Measurements from ENCODE around the gene MYO9A. TPM values are rescaled to one million over a fixed set of nuclear protein-coding genes. Genes with fewer than 3 reads are reported as not detected.
"Not testable (repeated sequence)": the region's sequence is repeated elsewhere in the genome, so short reads cannot be mapped to it uniquely, and the experiment has no call there.

Gene MYO9A
- polyA plus RNA-seq, 1 donor = 12.0 TPM

DNA sequence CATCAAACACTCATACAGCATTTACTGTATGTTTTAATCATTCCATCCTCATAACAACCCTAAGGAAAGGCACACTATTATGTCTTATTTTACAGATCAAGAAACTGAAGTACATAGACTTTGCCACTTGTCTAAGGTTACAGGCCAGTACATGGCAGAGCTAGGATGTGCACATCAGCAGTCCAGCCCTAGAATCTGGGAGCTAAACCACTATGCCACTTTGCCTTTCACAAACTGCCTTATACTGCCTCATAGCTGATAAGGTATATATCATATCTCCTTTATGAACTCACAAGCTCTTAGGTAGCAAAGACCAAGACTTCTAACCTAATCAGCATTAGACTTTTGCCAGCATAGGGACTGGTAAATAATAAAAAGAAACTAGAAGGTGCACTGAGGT lies 49.1 kb downstream of the MYO9A start:
- Histone ChIP-seq H3K4me3 (ENCODE audit: low read length) (no peak overlapping the region), H3K36me3 (ENCODE audit: control insufficient read depth, insufficient read depth, low read length) (no peaks in the 10 kb centered on the region), H3K4me1 (ENCODE audit: control insufficient read depth, insufficient read depth, low read length) (peaks cover 3% of the 10 kb centered on the region), H3K9me3 (ENCODE audit: control insufficient read depth, low read depth, low read length) (no peaks in the 10 kb centered on the region), H3K27ac (ENCODE audit: low read length) (no peak overlapping the region), H3K27me3 (ENCODE audit: control insufficient read depth, insufficient read depth, low read length) (no peaks in the 10 kb centered on the region)
- DNase-seq = peak; percentile 38 to 67

GRCh38 chr15:72065801-72066200 lies 52.1 kb downstream of the MYO9A start:
- H3K27me3 ChIP-seq (ENCODE audit: control insufficient read depth, insufficient read depth, low read length) = no peaks in the 10 kb centered on the region
- H3K36me3 ChIP-seq (ENCODE audit: control insufficient read depth, insufficient read depth, low read length) = peaks cover 2% of the 10 kb centered on the region
- no peak for DNase-seq
- H3K27ac ChIP-seq (ENCODE audit: low read length) = no peak overlapping the region
- no peak overlapping the region for H3K4me3 ChIP-seq (ENCODE audit: low read length)
- peaks cover 3% of the 10 kb centered on the region for H3K4me1 ChIP-seq (ENCODE audit: control insufficient read depth, insufficient read depth, low read length)
- H3K9me3 ChIP-seq (ENCODE audit: control insufficient read depth, low read depth, low read length) = peaks cover 2% of the 10 kb centered on the region
- 100% methylated on average over 1 of the region's 2 CpGs for WGBS (ENCODE audit: insufficient coverage, low lambda C conversion rate)

- peaks cover 2% of the 10 kb centered on the region for H3K9me3 ChIP-seq (ENCODE audit: control insufficient read depth, low read depth, low read length)
- peaks cover 2% of the 10 kb centered on the region for H3K36me3 ChIP-seq (ENCODE audit: control insufficient read depth, insufficient read depth, low read length)
- no peaks in the 10 kb centered on the region for H3K27me3 ChIP-seq (ENCODE audit: control insufficient read depth, insufficient read depth, low read length)
- H3K4me3 ChIP-seq (ENCODE audit: low read length) = no peak overlapping the region
- peaks cover 3% of the 10 kb centered on the region for H3K4me1 ChIP-seq (ENCODE audit: control insufficient read depth, insufficient read depth, low read length)
- no peak overlapping the region for H3K27ac ChIP-seq (ENCODE audit: low read length)
- no peak for DNase-seq
These were observed 54.8 kb downstream of the MYO9A start for GRCh38 chr15:72063186-72063585.

GRCh38 chr15:72062319-72062718 lies 55.6 kb downstream of the MYO9A start:
- H3K27me3 ChIP-seq (ENCODE audit: control insufficient read depth, insufficient read depth, low read length) = no peaks in the 10 kb centered on the region
- H3K36me3 ChIP-seq (ENCODE audit: control insufficient read depth, insufficient read depth, low read length) = peaks cover 2% of the 10 kb centered on the region
- peaks cover 2% of the 10 kb centered on the region for H3K9me3 ChIP-seq (ENCODE audit: control insufficient read depth, low read depth, low read length)
- no peak for DNase-seq
- no peak overlapping the region for H3K4me3 ChIP-seq (ENCODE audit: low read length)
- H3K4me1 ChIP-seq (ENCODE audit: control insufficient read depth, insufficient read depth, low read length) = peaks cover 3% of the 10 kb centered on the region
- H3K27ac ChIP-seq (ENCODE audit: low read length) = no peak overlapping the region

GRCh38 chr15:72060687-72061250 lies 57.2 kb downstream of the MYO9A start:
- H3K4me3 ChIP-seq (ENCODE audit: low read length) = no peak overlapping the region
- peaks cover 3% of the 10 kb centered on the region for H3K4me1 ChIP-seq (ENCODE audit: control insufficient read depth, insufficient read depth, low read length)
- no CpG with 5 or more reads among the region's 2 CpGs for WGBS (ENCODE audit: insufficient coverage, low lambda C conversion rate)
- no peaks in the 10 kb centered on the region for H3K27me3 ChIP-seq (ENCODE audit: control insufficient read depth, insufficient read depth, low read length)
- peaks cover 2% of the 10 kb centered on the region for H3K36me3 ChIP-seq (ENCODE audit: control insufficient read depth, insufficient read depth, low read length)
- H3K9me3 ChIP-seq (ENCODE audit: control insufficient read depth, low read depth, low read length) = peaks cover 2% of the 10 kb centered on the region
- no peak overlapping the region for H3K27ac ChIP-seq (ENCODE audit: low read length)
- peak in 1 of 2 donors; percentile 20 for DNase-seq

GRCh38 chr15:72058585-72058984 lies 59.4 kb downstream of the MYO9A start:
- no peak overlapping the region for H3K27ac ChIP-seq (ENCODE audit: low read length)
- DNase-seq = no peak
- peaks cover 2% of the 10 kb centered on the region for H3K9me3 ChIP-seq (ENCODE audit: control insufficient read depth, low read depth, low read length)
- H3K4me1 ChIP-seq (ENCODE audit: control insufficient read depth, insufficient read depth, low read length) = peaks cover 3% of the 10 kb centered on the region
- no CpG with 5 or more reads among the region's 1 CpG for WGBS (ENCODE audit: insufficient coverage, low lambda C conversion rate)
- peaks cover 2% of the 10 kb centered on the region for H3K36me3 ChIP-seq (ENCODE audit: control insufficient read depth, insufficient read depth, low read length)
- no peak overlapping the region for H3K4me3 ChIP-seq (ENCODE audit: low read length)
- no peaks in the 10 kb centered on the region for H3K27me3 ChIP-seq (ENCODE audit: control insufficient read depth, insufficient read depth, low read length)

- WGBS (ENCODE audit: insufficient coverage, low lambda C conversion rate) = 40% methylated on average over 1 of the region's 4 CpGs
- Histone ChIP-seq H3K4me3 (ENCODE audit: low read length) (no peak overlapping the region), H3K4me1 (ENCODE audit: control insufficient read depth, insufficient read depth, low read length) (peaks cover 3% of the 10 kb centered on the region), H3K36me3 (ENCODE audit: control insufficient read depth, insufficient read depth, low read length) (peaks cover 2% of the 10 kb centered on the region), H3K27ac (ENCODE audit: low read length) (no peak overlapping the region), H3K9me3 (ENCODE audit: control insufficient read depth, low read depth, low read length) (no peaks in the 10 kb centered on the region), H3K27me3 (ENCODE audit: control insufficient read depth, insufficient read depth, low read length) (no peaks in the 10 kb centered on the region)
- peak in 1 of 2 donors; percentile 43 for DNase-seq
These were observed 60.3 kb downstream of the MYO9A start for GRCh38 chr15:72057548-72058091.

GRCh38 chr15:72056217-72056616 lies 61.7 kb downstream of the MYO9A start:
- WGBS (ENCODE audit: insufficient coverage, low lambda C conversion rate) = 90% methylated on average over 2 of the region's 2 CpGs

GRCh38 chr15:72053297-72053696 lies 64.7 kb downstream of the MYO9A start:
- H3K4me3 ChIP-seq (ENCODE audit: low read length); H3K9me3 ChIP-seq (ENCODE audit: control insufficient read depth, low read depth, low read length); DNase-seq; H3K27me3 ChIP-seq (ENCODE audit: control insufficient read depth, insufficient read depth, low read length); H3K4me1 ChIP-seq (ENCODE audit: control insufficient read depth, insufficient read depth, low read length); H3K27ac ChIP-seq (ENCODE audit: low read length); H3K36me3 ChIP-seq (ENCODE audit: control insufficient read depth, insufficient read depth, low read length): not testable (repeated sequence)
- 94% methylated on average over 2 of the region's 7 CpGs for WGBS (ENCODE audit: insufficient coverage, low lambda C conversion rate)

More at GRCh38 chr15:72056217-72056616, 61.7 kb downstream of the MYO9A start:
- DNase-seq; H3K27ac ChIP-seq (ENCODE audit: low read length); H3K4me1 ChIP-seq (ENCODE audit: control insufficient read depth, insufficient read depth, low read length); H3K9me3 ChIP-seq (ENCODE audit: control insufficient read depth, low read depth, low read length); H3K27me3 ChIP-seq (ENCODE audit: control insufficient read depth, insufficient read depth, low read length); H3K4me3 ChIP-seq (ENCODE audit: low read length); H3K36me3 ChIP-seq (ENCODE audit: control insufficient read depth, insufficient read depth, low read length): not testable (repeated sequence)

DNA sequence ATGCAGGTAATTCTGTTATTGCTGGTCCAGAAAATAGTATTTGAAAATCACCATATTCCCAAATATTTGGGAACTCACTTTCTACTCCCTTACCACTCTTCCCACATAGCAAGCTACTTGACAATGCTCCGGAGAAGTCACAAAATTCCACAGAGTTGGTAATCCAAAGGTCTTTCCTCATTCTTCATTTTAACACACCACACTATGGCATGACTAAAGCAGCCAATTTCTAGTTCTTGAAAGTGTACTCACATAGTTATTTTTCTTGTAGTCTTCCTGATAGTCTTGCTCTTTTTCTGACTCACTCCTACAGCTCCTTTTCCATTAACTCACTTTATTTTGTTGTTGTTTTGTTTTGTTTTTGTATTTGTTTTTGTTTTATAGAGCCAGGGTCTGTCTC lies 67.2 kb downstream of the MYO9A start:
- Histone ChIP-seq H3K27ac (ENCODE audit: low read length) (no peak overlapping the region), H3K4me3 (ENCODE audit: low read length) (no peak overlapping the region), H3K9me3 (ENCODE audit: control insufficient read depth, low read depth, low read length) (peaks cover 4% of the 10 kb centered on the region), H3K4me1 (ENCODE audit: control insufficient read depth, insufficient read depth, low read length) (no peaks in the 10 kb centered on the region), H3K36me3 (ENCODE audit: control insufficient read depth, insufficient read depth, low read length) (peaks cover 3% of the 10 kb centered on the region), H3K27me3 (ENCODE audit: control insufficient read depth, insufficient read depth, low read length) (no peaks in the 10 kb centered on the region)
- no CpG with 5 or more reads among the region's 1 CpG for WGBS (ENCODE audit: insufficient coverage, low lambda C conversion rate)
- no peak for DNase-seq

DNA sequence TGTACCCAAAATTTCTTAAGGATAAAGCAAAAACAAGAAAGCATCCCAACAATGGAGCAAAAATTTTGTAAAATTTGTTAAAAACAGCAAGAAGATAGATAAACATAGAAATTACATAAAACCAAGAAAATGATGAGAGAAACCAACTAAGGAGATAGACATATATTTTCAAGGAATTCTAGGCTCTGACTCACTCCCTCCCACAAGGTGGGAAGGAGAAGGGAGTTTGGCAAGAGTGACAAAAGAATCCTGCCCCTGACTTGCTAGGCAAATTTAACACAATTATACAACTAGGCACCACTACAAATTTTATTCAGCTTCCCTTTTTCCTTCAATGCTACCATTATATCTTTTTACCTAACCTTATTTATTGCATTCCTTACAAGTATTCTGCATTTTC lies 70.9 kb downstream of the MYO9A start:
- Histone ChIP-seq H3K4me3 (ENCODE audit: low read length) (no peak overlapping the region), H3K27me3 (ENCODE audit: control insufficient read depth, insufficient read depth, low read length) (no peaks in the 10 kb centered on the region), H3K9me3 (ENCODE audit: control insufficient read depth, low read depth, low read length) (peaks cover 4% of the 10 kb centered on the region), H3K27ac (ENCODE audit: low read length) (no peak overlapping the region), H3K36me3 (ENCODE audit: control insufficient read depth, insufficient read depth, low read length) (peaks cover 3% of the 10 kb centered on the region), H3K4me1 (ENCODE audit: control insufficient read depth, insufficient read depth, low read length) (no peaks in the 10 kb centered on the region)
- no peak for DNase-seq
